22Rv1 (cell line): Measurements from ENCODE around the gene CNTFR.
A peak's percentile ranks its signal among the peaks of the same experiment; 100 is the strongest.

ENCODE experiments used
- H3K27ac ChIP-seq: fragments of 450-650 bp; 2 replicates; pipeline ENCODE4 v1.5.1; 2017
- ZFX ChIP-seq: fragments of 450-650 bp; IDR thresholded peaks from 2 replicates; pipeline ENCODE4 v1.6.1; 2017; ENCODE audit warnings: antibody characterized with exemption, borderline replicate concordance
- TF ChIP-seq, protein P1 (sequence below): fragments of 450-650 bp; IDR thresholded peaks from 2 replicates; pipeline ENCODE4 v1.5.1; 2017; ENCODE audit warnings: mild to moderate bottlenecking

The CNTFR gene

DNA sequence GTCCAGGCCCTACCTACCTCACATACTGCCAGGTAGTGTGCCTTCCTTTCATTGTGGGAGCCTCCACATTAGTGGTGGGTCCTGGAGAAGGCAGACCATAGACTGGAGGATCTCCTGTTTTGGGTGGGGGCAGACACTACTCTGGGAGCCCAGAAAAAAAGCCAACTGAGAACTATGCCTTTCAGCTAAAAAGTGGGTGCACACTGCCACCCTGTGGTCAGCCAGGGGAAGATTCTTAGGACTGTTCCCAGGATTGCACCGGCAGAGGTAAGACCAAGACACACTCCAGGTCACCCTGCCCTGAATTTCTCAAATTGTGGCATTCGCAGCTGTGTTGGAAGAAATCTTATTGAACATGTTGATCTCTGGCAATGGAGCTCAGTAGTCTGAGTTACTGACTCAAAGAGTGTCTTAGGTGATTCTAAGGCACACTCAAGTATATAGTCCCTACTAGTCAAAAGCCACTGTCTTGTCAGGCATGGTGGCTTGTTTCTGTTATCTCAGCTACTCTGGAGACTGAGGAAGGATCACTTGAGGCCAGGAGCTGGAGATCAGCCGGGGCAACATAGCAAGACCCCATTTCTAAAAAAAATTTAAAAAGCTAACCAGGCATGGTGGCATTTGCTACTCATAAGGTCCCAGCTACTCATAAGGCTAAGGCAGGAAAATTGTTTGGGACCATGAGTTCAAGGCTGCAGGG lies 44.5 kb upstream of the CNTFR start:
- TF ChIP-seq, protein P1, sequence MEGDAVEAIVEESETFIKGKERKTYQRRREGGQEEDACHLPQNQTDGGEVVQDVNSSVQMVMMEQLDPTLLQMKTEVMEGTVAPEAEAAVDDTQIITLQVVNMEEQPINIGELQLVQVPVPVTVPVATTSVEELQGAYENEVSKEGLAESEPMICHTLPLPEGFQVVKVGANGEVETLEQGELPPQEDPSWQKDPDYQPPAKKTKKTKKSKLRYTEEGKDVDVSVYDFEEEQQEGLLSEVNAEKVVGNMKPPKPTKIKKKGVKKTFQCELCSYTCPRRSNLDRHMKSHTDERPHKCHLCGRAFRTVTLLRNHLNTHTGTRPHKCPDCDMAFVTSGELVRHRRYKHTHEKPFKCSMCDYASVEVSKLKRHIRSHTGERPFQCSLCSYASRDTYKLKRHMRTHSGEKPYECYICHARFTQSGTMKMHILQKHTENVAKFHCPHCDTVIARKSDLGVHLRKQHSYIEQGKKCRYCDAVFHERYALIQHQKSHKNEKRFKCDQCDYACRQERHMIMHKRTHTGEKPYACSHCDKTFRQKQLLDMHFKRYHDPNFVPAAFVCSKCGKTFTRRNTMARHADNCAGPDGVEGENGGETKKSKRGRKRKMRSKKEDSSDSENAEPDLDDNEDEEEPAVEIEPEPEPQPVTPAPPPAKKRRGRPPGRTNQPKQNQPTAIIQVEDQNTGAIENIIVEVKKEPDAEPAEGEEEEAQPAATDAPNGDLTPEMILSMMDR, result peak; percentile 97
- TF ChIP-seq ZFX, result no peak
- H3K27ac ChIP-seq, result peak overlapping the region; percentile 91

DNA sequence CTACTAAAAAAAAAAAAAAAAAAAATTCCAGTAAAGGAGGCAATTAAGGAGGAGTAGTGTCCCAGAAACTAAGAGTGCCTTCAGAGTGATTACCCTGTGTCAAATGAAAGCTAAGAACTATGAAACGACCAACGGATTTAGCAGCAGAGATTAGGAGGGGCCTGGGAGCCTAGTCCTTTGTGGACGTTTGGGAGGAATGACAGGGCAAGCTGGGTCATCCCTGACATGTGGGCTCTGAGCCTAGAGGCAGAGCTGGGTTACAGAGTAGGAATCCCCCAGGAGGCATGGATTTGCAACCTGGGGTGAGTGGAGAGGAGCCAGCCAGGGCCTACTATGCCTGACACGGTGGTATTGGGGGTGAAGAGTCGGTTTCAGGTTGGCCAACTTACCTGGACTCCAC lies 43.6 kb upstream of the CNTFR start:
- no peak overlapping the region; the same call in 1 of the 2 replicates for H3K27ac ChIP-seq
- TF ChIP-seq, protein P1, result no peak
- no peak for TF ChIP-seq ZFX

DNA sequence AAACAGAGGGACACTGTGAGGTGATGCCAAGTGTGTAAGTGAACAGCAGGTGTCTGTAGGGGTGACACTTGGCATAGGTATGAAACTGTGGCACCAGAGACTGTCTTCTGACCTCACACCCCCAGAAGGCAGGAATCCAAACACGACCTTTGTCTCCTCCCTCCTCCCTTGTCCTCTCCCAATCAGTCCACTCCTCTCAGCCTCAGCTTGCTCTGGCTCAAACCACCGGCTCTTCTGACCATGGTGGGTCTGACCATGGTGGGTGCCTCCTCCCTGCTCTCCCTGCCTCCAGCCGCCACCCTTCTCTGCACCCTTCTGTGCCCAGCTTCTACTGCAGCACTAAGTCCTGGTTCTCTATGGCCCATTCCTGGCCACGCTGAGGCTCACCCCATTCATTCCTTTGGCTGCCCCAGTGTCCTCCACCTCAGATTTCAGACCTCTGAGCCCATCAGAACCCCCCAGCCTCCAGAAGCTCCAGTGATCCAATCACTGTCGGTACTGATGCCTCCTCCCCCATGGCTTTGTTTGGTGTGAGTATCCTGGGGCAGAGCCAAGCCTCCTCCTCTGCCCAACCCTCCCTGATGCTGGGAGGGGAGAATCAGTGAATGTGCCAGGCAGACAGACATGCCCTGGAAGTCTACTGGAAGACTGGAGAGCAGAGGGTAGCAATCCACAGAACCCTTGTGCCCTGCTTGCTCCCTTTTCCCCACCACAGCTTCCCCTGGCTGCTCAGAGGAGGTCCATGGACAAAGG lies 41.1 kb upstream of the CNTFR start:
- peak overlapping the region; percentile 44 for H3K27ac ChIP-seq
- no peak for TF ChIP-seq ZFX
- TF ChIP-seq, protein P1, result no peak

DNA sequence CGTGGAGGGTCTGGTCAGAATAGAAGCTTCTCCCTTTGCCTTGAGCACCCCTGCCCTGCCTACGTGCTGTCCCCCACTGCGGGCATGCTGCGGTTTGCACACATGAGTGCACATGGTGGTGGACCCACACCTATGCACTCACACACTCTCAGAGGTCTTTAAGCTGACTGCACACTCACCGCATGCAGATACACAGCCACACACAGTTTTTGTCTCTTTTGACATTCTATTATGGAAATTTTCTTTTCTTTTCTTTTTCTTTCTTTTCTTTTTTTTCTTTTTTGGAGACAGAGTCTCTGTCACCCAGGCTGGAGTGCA lies 39.9 kb upstream of the CNTFR start:
- TF ChIP-seq, protein P1, result no peak
- no peak for TF ChIP-seq ZFX
- no peak overlapping the region for H3K27ac ChIP-seq

DNA sequence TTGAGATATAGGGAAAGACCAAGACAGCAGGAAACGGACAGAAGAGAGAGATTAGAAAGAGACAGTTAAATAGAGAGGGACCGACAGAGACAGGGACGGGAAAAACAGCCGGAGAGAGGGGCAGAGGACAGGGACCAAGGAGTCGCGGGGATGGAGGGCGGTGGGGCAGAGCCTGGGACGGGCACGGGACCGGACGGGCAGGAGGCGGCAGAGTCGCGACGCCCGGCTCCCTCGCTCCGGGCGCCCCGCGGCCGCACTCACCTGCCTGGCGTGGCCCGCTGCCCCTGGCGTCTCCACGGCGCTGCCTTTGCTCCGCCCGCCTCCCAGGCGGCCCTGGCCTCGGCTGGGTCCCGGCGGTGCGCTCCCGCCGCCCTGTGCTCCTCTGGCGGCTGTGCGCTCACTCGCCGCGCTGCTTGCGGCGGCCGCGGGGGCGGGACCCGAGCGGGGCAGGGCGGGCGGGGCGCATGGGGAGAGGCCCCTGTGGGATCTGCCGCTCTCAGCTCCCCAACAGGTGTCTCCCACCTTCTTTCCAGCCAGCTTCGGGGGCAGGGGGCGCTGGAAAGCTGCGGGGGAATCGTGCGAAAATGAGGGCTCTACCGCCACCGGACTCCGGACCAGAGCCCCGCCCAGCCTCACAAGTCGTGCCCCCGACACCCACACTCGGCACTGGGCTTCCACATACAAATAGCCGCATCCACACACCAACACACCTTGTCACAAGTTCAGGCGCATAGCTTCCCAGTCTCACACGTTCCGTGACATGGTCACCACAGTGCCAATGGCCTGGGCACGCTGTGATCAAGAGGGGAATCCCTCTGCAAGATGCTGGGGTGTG lies 39.3 kb upstream of the CNTFR start, which contains the start of gene ARID3C:
TSS of gene ARID3C (minus strand) at position 411 of the 835 bp plus-strand sequence. CDS start 1,052 bp downstream, outside the sequence.
- H3K27ac ChIP-seq, result no peak within 1 kb of the TSS
- TF ChIP-seq, protein P1, result peak; percentile 43
- no peak for TF ChIP-seq ZFX

DNA sequence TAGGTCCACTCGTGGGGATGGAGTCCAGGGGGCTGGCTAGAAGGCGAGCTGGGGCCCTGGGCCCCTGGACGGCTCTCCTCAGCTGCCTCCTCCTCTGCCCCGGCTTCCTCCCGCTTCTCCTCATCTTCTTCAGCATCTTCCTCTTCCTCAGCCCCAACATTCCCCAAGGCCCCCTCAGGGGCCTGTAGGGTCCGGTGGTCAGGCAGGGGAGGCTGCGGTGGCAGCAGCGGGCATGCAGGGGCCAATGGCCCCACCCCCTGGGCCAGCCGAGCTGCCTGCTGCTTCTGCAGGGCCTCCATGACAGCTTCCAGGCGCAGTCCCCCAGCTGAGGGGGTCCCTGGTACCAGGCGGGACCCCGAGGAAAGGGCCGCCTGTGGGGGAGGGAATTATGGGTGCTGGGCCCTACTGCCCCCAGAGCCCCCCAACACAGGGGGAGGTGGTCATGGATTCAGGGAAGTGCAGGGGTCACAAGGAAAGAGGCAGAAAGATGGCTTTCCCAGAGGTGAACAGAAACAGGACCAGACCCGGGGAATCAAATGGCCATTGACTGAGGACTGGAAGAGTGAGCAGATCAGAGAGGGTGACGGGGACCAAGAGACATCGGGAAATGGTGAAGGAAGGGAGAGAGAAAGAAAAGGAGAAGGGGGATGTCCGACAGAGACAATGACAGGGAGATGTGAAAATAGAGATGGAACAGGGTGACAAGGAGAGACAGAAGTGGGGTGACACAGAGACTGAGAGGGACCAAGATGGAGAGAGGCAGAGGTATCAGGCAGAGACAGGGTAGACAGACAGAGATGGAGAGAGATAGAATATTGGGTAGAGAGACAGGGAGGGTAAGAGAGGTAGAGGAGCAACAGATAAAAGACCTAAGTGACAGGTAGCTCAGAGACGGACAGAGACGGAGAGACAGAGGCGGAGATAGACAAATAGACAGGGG lies 38.5 kb upstream of the CNTFR start:
- H3K27ac ChIP-seq, result no peak overlapping the region
- TF ChIP-seq, protein P1, result no peak
- no peak for TF ChIP-seq ZFX
